Transverse colon (tissue), 4 donors: ENCODE measurements around the gene TALDO1.

Experiments used
- CTCF ChIP-seq, 5 experiments: fragments of 200-600 bp in 3 of 5; fragments of 450-650 bp in 2 of 5; sonication (generic) in 3 of 5; IDR thresholded peaks; 1 replicate in 2 of 5; 2 replicates in 3 of 5; pipeline ENCODE4 v1.5.1; 2016 to 2017; ENCODE audit warnings: antibody characterized with exemption in 5 of 5, inconsistent platforms in 3 of 5, mild to moderate bottlenecking in 2 of 5, moderate library complexity in 1 of 5
- EP300 ChIP-seq: sonication (generic); formaldehyde crosslinking; IDR thresholded peaks from one replicate; pipeline ENCODE4 v1.6.1; 2017; ENCODE audit warnings: antibody characterized with exemption, low read depth
- POLR2A ChIP-seq: fragments of 450-650 bp; IDR thresholded peaks from one replicate; pipeline ENCODE4 v1.6.1; 2016; ENCODE audit warnings: antibody characterized with exemption, mild to moderate bottlenecking, moderate library complexity
- POLR2AphosphoS5 ChIP-seq, 3 donors: sonication (generic); formaldehyde crosslinking; IDR thresholded peaks; one replicate each; pipeline ENCODE4 v1.6.1; 2016; ENCODE audit warnings: antibody characterized with exemption in 3 of 3

GRCh38 chr11:791658-792534 is 44.6 kb downstream of the TALDO1 start:
- no peak for TF ChIP-seq CTCF (IDR thresholded peaks at IDR 0.05)
- no peak for TF ChIP-seq POLR2A
- TF ChIP-seq EP300: no peak
- TF ChIP-seq POLR2AphosphoS5 (IDR thresholded peaks at IDR 0.05): no peak
